NCI-H82 (cell line): Measurements from ENCODE around the gene NPFFR1.

Experiments used
- DNase-seq: peaks from one replicate; lab custom pipeline; 2025; lab: John Stamatoyannopoulos, UW

The NPFFR1 gene

DNA sequence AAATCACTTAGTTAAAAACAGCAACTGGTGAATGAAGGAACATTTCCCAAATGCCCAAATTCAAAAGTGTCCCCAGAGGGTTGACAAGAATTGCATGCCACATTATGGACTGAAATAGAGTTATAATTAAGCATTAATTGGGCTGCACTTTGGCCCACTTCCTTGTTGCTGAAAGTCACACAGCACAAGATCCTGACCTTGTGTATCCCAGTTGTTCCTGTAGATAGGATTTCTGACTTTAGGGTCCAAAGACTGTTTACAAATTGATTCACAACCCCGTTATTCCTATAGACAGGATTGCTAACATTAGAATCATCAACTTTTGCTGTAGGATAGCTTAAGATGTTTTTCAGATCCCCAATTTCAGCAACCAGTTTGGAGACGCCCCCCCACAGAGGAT is 31.5 kb upstream of the NPFFR1 start:
- no peak for DNase-seq

DNA sequence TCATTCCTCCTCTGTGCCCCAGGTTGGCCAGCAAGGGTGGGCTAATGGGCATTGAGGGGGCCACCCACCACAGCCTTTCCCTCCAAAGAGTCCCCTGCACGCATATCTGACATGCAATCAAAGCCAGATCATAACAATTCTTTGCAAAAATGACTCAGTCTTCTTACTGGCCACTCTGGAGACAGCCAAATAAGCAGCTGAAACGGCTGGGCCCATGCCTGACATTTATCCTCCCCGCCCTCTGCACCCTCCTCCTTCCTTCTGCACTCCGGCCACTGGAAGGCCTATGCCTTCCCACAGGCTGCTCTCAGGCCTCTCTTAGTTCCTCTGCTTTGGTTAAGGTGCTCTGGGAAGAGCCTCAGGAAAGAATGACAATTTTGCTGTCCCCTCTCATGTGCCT is 29.2 kb upstream of the NPFFR1 start:
- DNase-seq = no peak

DNA sequence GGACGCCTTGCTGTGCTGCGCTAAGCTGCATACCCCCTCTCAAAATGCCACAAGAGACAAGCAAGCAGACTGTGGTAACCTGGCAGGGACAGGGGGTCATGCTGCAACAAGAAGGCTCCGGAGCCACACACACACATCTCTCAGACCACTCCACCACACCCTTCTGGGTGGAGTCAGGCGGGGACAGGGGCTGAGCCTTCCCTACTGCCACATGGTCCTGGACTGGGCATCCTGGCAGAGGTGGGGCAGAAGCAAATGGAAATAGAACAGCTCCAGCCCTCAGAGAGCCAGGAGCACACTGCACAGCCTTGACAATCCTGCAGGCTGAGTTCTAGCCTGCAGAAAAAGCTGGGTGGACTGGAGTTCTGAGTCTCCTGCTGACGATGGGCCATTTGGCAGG is 28.4 kb upstream of the NPFFR1 start:
- DNase-seq = no peak

DNA sequence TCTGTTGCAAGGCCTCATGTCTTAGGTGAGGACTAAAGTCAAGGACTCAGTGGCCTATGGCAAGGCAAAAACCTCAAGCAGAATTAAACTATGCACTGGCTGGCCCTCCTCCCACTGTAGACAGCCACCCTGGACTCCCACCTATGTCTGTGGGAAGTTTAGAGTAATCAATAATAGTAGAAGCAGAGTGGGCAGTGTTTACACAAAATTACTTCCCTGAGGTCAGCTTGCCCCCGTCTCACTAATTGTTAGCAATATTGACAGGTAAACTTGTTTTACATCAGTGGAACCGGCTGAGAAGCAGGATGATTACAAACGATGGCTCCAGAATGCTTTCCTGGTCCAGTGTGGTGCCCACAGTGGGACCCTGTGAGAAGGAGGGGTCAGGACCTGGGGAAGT is 27.9 kb upstream of the NPFFR1 start:
- DNase-seq = no peak

DNA sequence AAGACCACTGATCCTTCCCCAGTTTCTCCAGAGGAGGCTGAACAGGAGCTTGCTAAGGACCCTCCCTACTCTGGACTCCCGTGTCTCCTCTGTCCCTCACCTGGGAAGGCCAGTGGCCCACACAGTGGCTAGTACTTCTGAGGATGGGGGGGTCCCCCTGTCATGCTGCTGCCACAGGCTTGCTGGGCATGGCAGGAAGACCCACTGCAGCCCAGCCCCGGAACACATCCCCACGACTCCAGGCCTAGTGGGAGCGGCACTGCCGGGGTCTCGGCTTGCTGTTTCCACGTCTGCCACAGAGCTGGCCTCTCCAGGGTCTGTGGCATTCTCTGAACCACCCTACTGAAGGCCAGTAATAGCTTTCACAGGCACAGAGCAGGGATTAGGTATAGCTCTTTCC is 25.9 kb upstream of the NPFFR1 start:
- no peak for DNase-seq

DNA sequence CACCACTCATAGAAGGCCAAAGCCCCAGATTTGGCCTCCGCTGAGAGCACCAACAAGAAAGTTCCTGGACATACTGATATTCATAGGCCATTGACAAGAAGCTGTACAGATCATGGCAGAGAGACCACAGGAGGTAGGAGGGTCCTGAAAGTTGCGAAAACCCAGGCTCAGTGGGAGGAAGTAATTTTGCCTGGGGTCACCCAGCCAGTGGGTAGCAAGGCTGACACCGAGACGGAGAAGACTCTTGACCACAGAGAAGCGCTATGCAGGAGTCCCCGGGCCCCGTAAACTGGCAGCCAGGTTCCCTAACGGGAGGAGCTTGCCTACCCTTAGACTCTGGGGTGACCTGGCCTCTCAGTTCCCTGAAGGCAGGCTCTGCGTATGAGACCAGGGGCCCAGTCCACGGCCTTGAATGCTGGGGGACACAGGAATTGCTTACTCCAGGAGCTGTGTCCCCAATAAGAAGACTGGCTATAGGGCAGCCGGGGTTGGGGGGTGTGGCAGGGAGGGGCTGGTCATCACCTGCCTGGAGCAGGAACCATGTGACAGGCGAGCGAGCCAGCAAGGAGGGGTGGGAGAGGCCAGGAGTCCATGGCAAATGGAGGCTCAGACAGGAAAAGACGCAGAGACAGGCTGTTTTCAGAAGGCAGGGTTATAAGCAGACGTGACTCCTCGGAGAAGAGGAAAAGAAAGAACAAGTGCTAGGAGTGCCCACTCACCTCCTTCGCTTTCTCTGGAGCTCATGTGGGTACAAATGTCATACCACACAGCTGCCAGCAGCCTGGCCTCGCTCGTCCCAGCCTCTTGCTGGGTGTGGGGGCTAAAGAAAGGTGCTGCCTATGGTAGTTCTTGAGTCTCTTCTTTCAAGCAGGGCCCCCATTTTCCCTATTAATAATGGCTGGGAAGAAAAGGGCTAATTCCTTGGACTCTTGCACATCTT is 24.6 kb upstream of the NPFFR1 start:
- DNase-seq = no peak

DNA sequence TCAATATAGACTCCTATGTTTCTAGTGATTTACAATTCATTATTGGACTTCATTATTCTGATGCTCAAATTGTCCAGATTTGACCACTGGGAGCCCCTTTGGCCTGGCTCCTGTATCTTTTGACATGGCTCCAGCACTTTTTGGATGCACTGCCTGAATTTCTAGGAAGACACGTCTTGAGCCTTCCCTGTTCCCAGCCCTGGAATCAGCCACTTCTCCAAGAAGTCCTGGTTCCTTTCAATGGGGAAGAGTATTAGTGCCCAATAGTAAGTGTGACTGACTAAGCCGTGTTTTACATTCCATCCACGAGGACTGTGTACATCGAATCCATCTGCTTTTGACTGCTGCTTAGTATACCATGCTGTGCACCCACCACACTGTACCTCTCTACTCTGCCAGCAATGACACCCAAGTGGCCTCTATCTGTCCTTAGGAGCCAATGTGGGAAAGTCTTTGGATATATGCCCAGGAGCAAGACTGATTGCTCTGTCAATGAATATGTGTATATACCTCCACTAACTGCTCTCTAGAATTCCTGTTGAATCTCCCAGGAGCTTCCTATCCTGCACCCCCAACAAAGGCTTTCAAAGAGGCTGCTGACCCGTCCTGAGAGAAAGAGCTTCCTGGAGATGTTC is 23.2 kb upstream of the NPFFR1 start:
- no peak for DNase-seq

DNA sequence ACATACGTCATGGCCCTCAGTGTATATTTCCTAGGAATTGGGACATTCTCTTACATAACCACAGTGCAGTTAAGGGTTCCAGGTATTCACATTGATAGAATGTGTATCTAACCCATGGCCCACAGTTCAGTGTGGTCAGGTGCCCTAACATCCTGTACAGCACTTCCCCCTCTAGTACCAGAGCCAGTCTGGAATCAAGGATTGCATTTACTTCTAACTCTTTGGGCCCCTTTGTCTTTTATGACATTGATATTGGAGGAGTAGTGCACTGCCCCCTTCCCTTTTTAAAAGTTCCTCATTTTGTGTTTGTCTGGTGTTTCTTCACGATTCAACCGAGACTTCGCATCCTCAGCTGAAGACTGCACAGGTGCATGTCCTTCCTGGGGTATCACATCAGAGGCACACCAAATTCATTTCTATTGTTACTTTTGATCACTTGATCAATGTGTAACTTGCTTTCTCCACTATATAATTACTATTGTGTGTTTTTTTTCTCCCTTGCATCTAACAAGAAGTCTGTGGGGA is 22.4 kb upstream of the NPFFR1 start:
- DNase-seq = no peak

DNA sequence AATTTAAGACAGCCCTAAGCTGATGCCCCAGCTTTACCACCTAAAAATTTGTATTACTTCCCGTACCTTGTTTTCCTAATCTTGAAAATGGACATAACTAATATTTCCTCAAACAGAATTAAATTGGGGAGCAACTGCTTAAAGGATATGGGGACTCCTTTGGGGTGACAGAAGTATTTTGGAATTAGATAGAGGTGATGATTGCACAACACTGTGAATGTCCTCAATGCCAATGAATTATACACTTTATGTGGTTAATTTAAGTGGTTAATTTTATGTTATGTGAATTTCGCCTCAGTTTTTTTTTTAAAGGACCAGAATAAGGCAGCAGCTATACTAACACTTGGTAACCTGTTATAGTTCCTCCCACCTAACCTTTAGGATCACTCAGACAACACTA is 19.9 kb upstream of the NPFFR1 start:
- no peak for DNase-seq

DNA sequence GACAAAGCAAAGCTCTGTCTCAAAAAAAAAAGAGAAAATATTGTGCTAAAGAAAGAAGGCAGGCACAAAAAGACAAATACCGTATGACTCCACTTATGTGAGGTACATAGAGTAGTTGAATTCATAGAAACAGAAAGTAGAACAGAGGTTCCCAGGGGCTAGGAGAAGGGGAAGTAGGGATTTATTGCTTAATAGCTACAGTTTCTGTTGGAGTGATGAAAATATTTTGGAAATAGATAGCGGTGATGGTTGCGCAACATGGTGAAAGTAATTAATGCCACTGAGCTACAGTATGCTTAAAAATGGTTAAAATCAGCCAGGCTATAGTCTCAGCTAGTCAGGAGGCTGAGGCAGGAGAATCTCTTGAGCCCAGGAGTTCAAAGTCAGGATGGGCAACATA is 18.5 kb upstream of the NPFFR1 start:
- no peak for DNase-seq

DNA sequence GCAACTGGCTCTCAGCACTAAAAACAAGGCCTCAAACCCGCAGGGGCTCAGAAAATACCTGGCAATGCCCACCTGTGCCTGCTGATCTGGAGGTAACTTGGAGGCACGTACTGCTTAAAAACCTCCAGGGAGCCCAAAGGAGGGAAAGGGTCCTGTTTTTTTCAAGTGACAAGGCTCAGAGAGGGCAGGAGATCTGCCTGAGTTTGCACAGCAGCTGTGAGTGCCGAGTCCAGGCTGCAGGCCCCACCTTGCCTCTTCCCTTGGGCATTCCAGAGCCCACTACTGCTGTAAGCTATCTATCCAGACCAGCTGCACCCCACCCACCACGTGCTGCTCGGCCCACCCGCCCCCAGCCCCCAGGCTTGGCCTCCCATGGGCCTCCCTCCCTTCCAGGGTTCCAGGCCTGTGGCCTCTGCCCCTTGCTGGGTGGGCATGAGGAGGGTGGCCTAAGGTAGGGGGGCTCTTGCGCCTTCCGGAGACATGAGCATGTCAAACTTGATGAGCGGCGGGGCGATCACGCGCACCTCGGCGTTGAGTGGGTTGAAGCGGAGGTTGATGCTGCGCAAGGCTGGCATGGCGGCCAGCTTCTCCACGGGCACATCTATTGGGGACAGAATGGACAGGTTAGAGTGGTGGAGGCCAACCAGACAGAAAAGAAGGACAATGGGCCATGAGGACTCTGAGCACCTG is 17.2 kb upstream of the NPFFR1 start:
- DNase-seq = no peak

DNA sequence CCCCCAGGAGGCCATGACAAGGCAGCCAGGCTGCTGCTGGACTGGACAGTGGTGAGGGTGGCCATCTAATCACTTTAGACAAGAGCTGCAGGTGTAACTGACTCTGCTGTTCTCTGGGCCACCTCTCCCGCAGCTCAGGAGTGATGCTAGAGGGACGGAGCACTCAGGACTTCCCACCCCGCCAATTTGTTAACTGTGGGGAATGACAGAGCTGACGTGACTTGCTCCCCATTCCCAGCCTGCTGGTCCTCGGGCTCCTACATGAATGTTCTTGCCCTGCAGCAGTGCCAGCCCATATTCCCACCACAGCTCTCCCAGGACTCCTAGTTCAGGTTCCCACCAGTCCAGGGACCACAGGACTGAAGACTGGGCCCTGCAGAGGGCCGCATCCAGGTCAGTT is 16.7 kb upstream of the NPFFR1 start:
- DNase-seq = no peak

DNA sequence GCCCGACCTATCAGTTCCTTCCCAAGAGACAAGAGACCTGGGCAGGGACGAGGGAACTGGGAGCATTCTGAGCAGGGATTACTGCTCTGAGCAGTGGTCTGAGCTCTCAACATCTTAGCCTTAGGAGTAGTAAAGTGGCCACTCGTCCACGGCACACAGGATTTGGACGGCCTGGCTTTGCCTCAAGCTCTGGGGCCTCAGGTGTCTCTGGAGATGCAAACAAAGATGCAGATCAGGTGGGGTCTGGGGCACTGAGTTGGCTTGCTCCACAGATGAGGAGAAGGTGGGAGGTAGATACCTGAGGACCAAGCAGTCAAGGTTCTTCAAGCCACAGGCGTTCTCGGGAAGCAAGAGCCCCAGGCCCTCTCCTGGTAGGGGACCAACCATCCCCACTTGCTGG is 16.1 kb upstream of the NPFFR1 start:
- DNase-seq = no peak

DNA sequence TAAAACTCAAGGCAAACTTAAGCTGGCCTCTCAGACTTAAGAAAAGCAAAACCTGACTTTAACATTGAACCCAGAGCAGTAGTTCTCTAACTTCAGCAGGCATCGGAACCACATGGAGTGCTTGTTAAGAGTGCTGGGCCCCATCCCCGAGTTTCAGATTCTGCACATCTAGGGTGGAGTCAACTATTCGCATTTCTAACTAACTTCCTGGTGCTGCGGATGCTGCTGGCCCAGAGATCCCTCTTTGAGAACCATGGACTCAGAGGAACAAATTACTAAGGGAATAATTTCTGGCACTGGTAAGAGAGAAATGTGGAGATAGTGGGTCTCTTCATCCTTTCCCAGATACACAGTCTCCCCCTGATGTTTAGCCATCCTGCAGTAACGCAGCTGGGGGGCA is 14.6 kb upstream of the NPFFR1 start:
- DNase-seq = no peak

DNA sequence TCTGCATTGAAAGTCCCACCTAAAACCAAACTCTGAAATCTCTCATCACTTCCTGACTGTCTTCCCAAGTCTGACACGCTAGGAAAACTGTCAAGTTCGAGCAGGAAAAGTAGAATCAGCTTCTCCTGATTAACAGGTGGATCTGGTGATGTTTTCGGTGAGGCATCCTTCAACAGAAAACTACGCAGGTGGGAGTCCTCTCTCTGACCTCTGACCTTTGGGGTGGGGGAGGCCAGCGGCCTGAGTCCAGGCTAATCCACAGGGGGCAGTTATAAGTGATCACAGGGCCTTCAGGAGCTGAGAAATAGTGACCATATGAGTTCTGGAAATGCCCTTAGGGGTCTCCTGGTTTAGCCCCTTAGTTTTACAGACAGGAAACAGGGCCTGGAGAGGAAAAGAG is 13.4 kb upstream of the NPFFR1 start:
- no peak for DNase-seq

DNA sequence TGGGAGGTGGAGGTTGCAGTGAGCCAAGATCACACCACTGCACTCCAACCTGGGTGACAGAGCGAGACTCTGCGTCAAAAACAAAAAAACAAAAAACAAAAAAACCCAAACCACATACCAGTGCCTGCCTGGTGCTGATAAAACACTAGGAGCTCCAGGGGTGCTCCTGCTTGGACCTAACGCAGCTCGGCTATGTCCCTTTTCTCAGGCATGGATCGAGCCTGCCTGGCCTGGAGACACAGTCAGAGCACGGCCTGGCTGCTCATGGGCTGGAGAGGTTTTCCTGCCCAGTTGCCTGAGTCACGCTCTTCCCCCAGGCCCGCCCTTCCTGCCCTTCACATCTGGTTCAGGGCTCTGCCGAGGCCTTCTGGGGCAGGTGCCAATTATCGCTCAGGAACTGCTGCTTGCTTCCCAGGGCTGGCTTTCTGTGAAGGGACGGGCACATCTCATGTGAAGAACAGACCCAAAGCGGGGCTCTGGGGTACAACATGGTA is 12.6 kb upstream of the NPFFR1 start:
- peak; percentile 14 for DNase-seq

DNA sequence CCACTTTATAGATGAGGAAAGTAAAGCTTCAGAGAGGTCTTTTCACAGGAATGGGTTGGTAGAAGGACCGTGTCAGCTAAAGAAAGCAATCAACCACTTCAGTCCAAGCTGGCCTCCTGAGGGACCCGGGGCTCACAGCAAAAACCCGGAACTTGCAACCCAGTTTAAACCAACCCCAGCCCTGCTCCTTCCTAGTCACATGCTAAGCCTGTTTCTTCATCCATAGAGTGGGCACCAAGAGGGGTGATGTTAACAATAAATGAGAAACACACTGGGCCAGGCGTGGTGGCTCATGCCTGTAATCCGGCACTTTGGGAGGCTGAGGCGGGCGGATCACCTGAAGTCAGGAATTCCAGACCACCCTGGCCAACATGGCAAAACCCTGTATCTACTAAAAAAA is 12.1 kb upstream of the NPFFR1 start:
- no peak for DNase-seq

DNA sequence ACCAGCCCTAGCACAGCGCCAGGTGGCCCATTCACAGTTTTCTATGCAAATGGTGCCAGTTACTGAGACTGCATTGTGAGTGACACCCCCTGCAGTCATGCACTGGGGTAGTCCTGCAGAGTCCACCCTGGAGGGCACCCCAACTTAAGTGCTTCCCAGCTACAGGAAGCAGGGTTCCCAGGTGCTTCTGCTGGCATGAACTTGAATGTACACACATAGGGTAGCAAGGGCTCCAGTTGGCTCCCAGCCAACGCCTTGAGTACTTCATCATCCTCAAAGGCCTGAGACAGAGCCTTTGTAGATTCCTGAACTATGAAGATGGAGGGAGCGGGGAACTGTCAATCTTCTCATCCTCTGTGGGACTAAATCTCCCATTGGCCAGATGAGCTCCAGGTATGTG is 11.5 kb upstream of the NPFFR1 start:
- no peak for DNase-seq

DNA sequence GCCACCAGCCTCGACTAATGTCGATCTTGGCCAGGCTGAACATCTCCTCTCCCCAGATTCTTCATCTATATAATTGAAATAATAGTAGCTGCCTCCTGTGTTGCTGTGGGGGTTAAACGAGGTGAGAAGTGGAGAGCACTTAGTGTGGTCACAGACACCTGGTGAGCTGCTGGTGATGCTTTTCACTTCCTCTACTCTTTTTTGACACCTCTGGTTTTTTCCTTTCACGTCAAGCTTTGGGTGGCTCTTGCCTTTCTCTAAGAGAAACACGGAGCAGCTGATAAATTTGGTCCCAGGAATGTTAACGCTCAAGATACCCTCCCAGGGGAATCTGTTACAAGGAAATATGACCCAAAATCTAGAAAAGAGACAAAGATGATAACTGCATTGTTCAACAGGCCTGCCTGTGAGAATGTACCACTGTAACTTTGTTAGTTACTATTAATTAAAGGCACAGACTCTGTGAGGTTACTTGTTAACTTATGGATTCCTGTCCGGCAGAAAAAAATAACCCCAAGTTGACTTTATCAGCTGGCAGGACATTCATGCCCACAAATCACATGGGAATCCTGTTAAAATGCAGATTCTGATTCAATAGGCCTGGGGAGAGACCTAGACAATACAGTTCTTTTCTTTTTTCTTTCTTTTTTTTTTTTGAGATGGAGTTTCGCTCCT is 9.5 kb upstream of the NPFFR1 start:
- DNase-seq = no peak

DNA sequence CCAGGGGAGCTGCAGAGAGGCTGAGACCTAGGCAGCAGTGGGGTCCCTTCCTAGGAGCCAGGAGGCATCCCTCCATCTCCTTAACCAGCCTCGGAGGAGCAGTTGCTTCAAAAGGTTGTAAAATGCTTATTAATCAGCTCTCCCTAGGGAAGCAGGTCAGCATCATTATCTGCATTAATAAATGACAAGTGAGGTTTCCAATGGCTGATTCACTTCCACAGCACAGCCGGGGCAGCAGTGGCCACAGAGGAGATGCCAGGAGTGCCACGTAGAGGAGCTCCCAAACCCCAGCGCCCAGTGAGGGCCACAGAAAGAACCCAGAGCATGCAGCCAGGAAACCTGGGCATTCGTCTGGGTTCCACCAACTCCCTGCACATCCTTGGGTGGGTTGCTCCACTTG is 8.2 kb upstream of the NPFFR1 start:
- no peak for DNase-seq

DNA sequence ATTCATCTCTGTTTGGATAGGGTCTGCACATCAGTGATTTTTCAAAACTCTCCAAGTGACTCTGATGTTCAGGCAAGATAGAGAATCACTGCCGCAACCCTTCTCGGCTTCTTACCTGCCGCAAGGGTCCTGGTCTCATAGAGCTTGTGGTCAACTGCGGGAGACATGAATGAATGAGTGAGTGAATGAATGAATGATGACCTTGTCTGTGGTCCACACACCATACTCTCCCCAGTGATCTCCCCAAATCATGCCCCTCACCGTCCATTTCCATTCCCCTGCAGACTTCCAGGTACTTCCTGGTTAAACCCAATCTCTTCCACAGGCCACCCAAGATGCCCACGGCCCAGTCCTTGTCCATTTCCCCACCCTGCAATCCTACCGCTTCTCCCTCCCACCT is 5.9 kb upstream of the NPFFR1 start:
- DNase-seq = no peak

DNA sequence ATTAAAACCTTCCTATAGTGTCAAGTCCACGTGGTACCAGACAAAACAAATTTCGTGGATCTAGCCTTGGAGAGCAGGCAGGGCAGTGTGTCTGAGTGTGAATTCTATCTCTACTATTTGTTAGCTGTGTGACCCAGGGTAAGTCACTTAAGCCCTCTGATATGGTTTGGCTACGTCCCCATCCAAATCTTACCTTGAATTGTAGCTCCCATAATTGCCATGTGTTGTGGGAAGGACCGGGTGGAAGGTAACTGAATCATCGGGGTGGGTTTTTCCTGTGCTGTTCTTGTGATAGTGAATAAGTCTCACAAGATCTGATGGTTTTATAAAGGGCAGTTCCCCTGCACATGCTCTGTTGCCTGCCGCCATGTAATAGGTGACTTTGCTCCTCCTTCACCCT is 2.8 kb upstream of the NPFFR1 start:
- peak; percentile 34 for DNase-seq
